Mucosa of stomach (tissue), 1 donor: ENCODE data around the gene LGALS1.
A peak's percentile ranks its signal among the peaks of the same experiment; 100 is the strongest.

ENCODE experiments used
- H3K27me3 ChIP-seq: one replicate; pipeline ENCODE4 v1.7.0; 2013; ENCODE audit warnings: mild to moderate bottlenecking, low read length; ENCODE audit not compliant: control insufficient read depth, insufficient read depth
- H3K36me3 ChIP-seq: one replicate; pipeline ENCODE4 v1.7.0; 2013; ENCODE audit warnings: low read length; ENCODE audit not compliant: control insufficient read depth, insufficient read depth
- H3K4me1 ChIP-seq: one replicate; pipeline ENCODE4 v1.7.0; 2013; ENCODE audit warnings: mild to moderate bottlenecking, low read length; ENCODE audit not compliant: control insufficient read depth, insufficient read depth
- H3K4me3 ChIP-seq: one replicate; pipeline ENCODE4 v1.7.0; 2013; ENCODE audit warnings: low read length
- H3K9ac ChIP-seq: one replicate; pipeline ENCODE4 v1.7.0; 2013; ENCODE audit warnings: mild to moderate bottlenecking, low read length, moderate library complexity
- H3K9me3 ChIP-seq: one replicate; pipeline ENCODE4 v1.7.0; 2013; ENCODE audit warnings: mild to moderate bottlenecking, low read length, moderate library complexity; ENCODE audit not compliant: control insufficient read depth
- donor health status: Pancreatic carcinoma.

LGALS1 gene

GRCh38 chr22:37659897-37660708, 15.3 kb upstream of the LGALS1 start:
- Histone ChIP-seq H3K9me3 (no peaks in the 10 kb centered on the region), H3K27me3 (no peaks in the 10 kb centered on the region), H3K9ac (no peak overlapping the region), H3K4me1 (peaks cover 32% of the 10 kb centered on the region), H3K36me3 (no peaks in the 10 kb centered on the region), H3K4me3 (peak overlapping the region; percentile 46)

GRCh38 chr22:37660709-37661045, 14.8 kb upstream of the LGALS1 start:
- Histone ChIP-seq H3K36me3 (no peaks in the 10 kb centered on the region), H3K4me1 (peaks cover 32% of the 10 kb centered on the region)

GRCh38 chr22:37661160-37661924, 14.1 kb upstream of the LGALS1 start:
- Histone ChIP-seq H3K9me3 (no peaks in the 10 kb centered on the region), H3K36me3 (no peaks in the 10 kb centered on the region), H3K4me1 (peaks cover 32% of the 10 kb centered on the region), H3K9ac (peak overlapping the region; percentile 50), H3K27me3 (no peaks in the 10 kb centered on the region), H3K4me3 (no peak overlapping the region)

More at GRCh38 chr22:37660709-37661045, 14.8 kb upstream of the LGALS1 start:
- Histone ChIP-seq H3K27me3 (no peaks in the 10 kb centered on the region), H3K9me3 (no peaks in the 10 kb centered on the region), H3K9ac (no peak overlapping the region), H3K4me3 (no peak overlapping the region)

GRCh38 chr22:37662039-37662438, 13.4 kb upstream of the LGALS1 start:
- Histone ChIP-seq H3K27me3 (no peaks in the 10 kb centered on the region), H3K4me1 (peaks cover 32% of the 10 kb centered on the region), H3K9ac (no peak overlapping the region), H3K4me3 (no peak overlapping the region), H3K9me3 (no peaks in the 10 kb centered on the region), H3K36me3 (no peaks in the 10 kb centered on the region)

- Histone ChIP-seq H3K4me1 (peaks cover 24% of the 10 kb centered on the region), H3K9ac (no peak overlapping the region), H3K9me3 (no peaks in the 10 kb centered on the region), H3K27me3 (no peaks in the 10 kb centered on the region), H3K4me3 (no peak overlapping the region), H3K36me3 (no peaks in the 10 kb centered on the region)
Measured at GRCh38 chr22:37663521-37664140, 11.8 kb upstream of the LGALS1 start.

- Histone ChIP-seq H3K36me3 (no peaks in the 10 kb centered on the region), H3K9ac (no peak overlapping the region), H3K4me1 (peaks cover 21% of the 10 kb centered on the region), H3K4me3 (no peak overlapping the region), H3K9me3 (no peaks in the 10 kb centered on the region), H3K27me3 (no peaks in the 10 kb centered on the region)
Measured at GRCh38 chr22:37664249-37665101, 11.0 kb upstream of the LGALS1 start.

- H3K9ac ChIP-seq, result no peak overlapping the region
- H3K4me1 ChIP-seq, result peaks cover 11% of the 10 kb centered on the region
- no peaks in the 10 kb centered on the region for H3K27me3 ChIP-seq
- H3K36me3 ChIP-seq, result no peaks in the 10 kb centered on the region
- no peak overlapping the region for H3K4me3 ChIP-seq
- no peaks in the 10 kb centered on the region for H3K9me3 ChIP-seq
Measured at GRCh38 chr22:37665487-37665886, 9.9 kb upstream of the LGALS1 start.

GRCh38 chr22:37669586-37669985, 5.8 kb upstream of the LGALS1 start:
- H3K9ac ChIP-seq, result no peak overlapping the region
- no peak overlapping the region for H3K4me3 ChIP-seq
- no peaks in the 10 kb centered on the region for H3K27me3 ChIP-seq
- peaks cover 8% of the 10 kb centered on the region for H3K4me1 ChIP-seq
- H3K9me3 ChIP-seq, result no peaks in the 10 kb centered on the region
- H3K36me3 ChIP-seq, result no peaks in the 10 kb centered on the region

- Histone ChIP-seq H3K27me3 (no peaks in the 10 kb centered on the region), H3K4me3 (no peak overlapping the region), H3K4me1 (peaks cover 36% of the 10 kb centered on the region), H3K9me3 (no peaks in the 10 kb centered on the region), H3K36me3 (no peaks in the 10 kb centered on the region), H3K9ac (no peak overlapping the region)
Measured at GRCh38 chr22:37672206-37672919, 3.1 kb upstream of the LGALS1 start.

GRCh38 chr22:37672920-37673455, 2.4 kb upstream of the LGALS1 start:
- peaks cover 37% of the 10 kb centered on the region for H3K4me1 ChIP-seq
- no peak overlapping the region for H3K9ac ChIP-seq
- no peaks in the 10 kb centered on the region for H3K9me3 ChIP-seq
- H3K36me3 ChIP-seq, result no peaks in the 10 kb centered on the region
- no peaks in the 10 kb centered on the region for H3K27me3 ChIP-seq
- no peak overlapping the region for H3K4me3 ChIP-seq

- Histone ChIP-seq H3K36me3 (no peaks in the 10 kb centered on the region), H3K4me3 (no peak overlapping the region), H3K27me3 (no peaks in the 10 kb centered on the region), H3K9me3 (no peaks in the 10 kb centered on the region), H3K9ac (no peak overlapping the region), H3K4me1 (peaks cover 37% of the 10 kb centered on the region)
Measured at GRCh38 chr22:37674248-37674647, 1.2 kb upstream of the LGALS1 start.
